Testis (tissue), 2 donors: ENCODE measurements around the gene IL1RAPL1.

Source experiments
- POLR2A ChIP-seq: fragments of 450-650 bp; IDR thresholded peaks from one replicate; pipeline ENCODE4 v1.6.1; 2017; ENCODE audit warnings: antibody characterized with exemption, mild to moderate bottlenecking, moderate library complexity
- TF ChIP-seq, protein P1 (sequence below), 3 experiments: fragments of 450-650 bp in 2 of 3; fragments of 200-600 bp in 1 of 3; sonication (generic) in 1 of 3; IDR thresholded peaks; one replicate each; pipeline ENCODE4 v1.5.1; 2016 to 2019; ENCODE audit warnings: antibody characterized with exemption in 3 of 3, mild to moderate bottlenecking in 2 of 3, moderate library complexity in 1 of 3

DNA sequence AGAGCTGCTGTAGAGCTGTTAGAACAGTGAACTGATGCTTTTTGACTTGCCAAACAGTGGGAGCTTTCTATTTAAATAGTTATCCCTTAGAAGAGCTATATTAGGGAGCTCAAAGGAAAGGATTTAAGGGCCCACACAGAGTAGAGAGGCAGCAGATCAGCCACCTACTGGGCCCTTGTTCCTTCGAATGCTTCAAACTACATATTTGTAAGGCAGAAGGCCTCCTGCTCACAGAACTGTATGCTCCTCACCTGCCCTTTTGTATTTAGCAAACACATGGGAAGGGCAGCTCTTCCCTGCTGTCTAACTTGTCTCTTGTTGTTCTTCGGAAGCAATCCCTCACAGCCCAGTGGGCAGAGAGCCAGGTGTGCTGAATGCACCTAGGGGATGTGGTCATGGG is 38.0 kb downstream of the IL1RAPL1 start:
- TF ChIP-seq, protein P1, sequence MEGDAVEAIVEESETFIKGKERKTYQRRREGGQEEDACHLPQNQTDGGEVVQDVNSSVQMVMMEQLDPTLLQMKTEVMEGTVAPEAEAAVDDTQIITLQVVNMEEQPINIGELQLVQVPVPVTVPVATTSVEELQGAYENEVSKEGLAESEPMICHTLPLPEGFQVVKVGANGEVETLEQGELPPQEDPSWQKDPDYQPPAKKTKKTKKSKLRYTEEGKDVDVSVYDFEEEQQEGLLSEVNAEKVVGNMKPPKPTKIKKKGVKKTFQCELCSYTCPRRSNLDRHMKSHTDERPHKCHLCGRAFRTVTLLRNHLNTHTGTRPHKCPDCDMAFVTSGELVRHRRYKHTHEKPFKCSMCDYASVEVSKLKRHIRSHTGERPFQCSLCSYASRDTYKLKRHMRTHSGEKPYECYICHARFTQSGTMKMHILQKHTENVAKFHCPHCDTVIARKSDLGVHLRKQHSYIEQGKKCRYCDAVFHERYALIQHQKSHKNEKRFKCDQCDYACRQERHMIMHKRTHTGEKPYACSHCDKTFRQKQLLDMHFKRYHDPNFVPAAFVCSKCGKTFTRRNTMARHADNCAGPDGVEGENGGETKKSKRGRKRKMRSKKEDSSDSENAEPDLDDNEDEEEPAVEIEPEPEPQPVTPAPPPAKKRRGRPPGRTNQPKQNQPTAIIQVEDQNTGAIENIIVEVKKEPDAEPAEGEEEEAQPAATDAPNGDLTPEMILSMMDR (IDR thresholded peaks at IDR 0.05): no peak
- TF ChIP-seq POLR2A: no peak
